ENCODE results near the gene SMAD3. TPM values are rescaled to one million over a fixed set of nuclear protein-coding genes. Genes with fewer than 3 reads are reported as not detected.
"Not testable (repeated sequence)": the region's sequence is repeated elsewhere in the genome, so short reads cannot be mapped to it uniquely, and the experiment has no call there.

SMAD3 gene
- total and polyA plus RNA-seq, 2 of the 8 experiments (the other 6 are each of a cell fraction or from before 2014, with no cell fraction given), result 10.1 to 12.4 TPM

- no peak for TF ChIP-seq ATF2 (IDR thresholded peaks at IDR 0.05; ENCODE audit: low read length)
- no peak for TF ChIP-seq TBP (IDR thresholded peaks at IDR 0.05; ENCODE audit: low read depth, low read length)
- TF ChIP-seq ATF3 (IDR thresholded peaks at IDR 0.05; ENCODE audit: insufficient read depth, low read depth, low read length), result no peak
Measured at GRCh38 chr15:67121644-67122605, 56.5 kb downstream of the SMAD3 start (continued).

GRCh38 chr15:67122816-67123215 lies 57.4 kb downstream of the SMAD3 start:
- H3K9me3 ChIP-seq (ENCODE audit: insufficient read depth in 2 of 2, low read depth in 1 of 2, low read length in 1 of 2); H3K23ac ChIP-seq (ENCODE audit: insufficient read length); DNase-seq (ENCODE audit: low read depth in 1 of 2, low spot score in 2 of 2); H3K18ac ChIP-seq (ENCODE audit: extremely low read depth, low read length); H2BK120ac ChIP-seq (replicated peaks; ENCODE audit: low read depth, low read length); H2BK5ac ChIP-seq (ENCODE audit: low read depth, low read length); H2BK15ac ChIP-seq (ENCODE audit: low read length); H4K91ac ChIP-seq (replicated peaks; ENCODE audit: insufficient read length, low read length); H3K14ac ChIP-seq (ENCODE audit: insufficient read length); POLR2A ChIA-PET (ENCODE audit: partially characterized antibody); H2AFZ ChIP-seq (ENCODE audit: low read length); H3K4me3 ChIP-seq (ENCODE audit: extremely low read depth in 1 of 4, insufficient read depth in 2 of 4, low read depth in 3 of 4, low read length in 4 of 4); H3K56ac ChIP-seq (replicated peaks; ENCODE audit: insufficient read length, low read depth, low read length); H2BK20ac ChIP-seq (ENCODE audit: low read length); FAIRE-seq; H4K20me1 ChIP-seq (replicated peaks in 1 of 2; ENCODE audit: control insufficient read depth in 1 of 2, insufficient read depth in 2 of 2, low read length in 2 of 2); H4K5ac ChIP-seq (ENCODE audit: insufficient read length, low read depth, low read length); H3K79me1 ChIP-seq (ENCODE audit: low read depth, low read length); H3K4me2 ChIP-seq (ENCODE audit: insufficient read depth in 1 of 2, low read depth in 2 of 2, low read length in 2 of 2); H2BK12ac ChIP-seq (ENCODE audit: low read depth, low read length); H3K27ac ChIP-seq (ENCODE audit: low read depth, low read length); H3K4me1 ChIP-seq (replicated peaks in 1 of 4; ENCODE audit: control insufficient read depth in 3 of 4, insufficient read depth in 4 of 4, low read length in 3 of 4); H4K8ac ChIP-seq (ENCODE audit: extremely low read depth, insufficient read depth, low read length); H3K79me2 ChIP-seq (ENCODE audit: control insufficient read depth in 1 of 2, insufficient read depth in 2 of 2, low read length in 2 of 2); H3K4ac ChIP-seq (replicated peaks; ENCODE audit: insufficient read length, low read depth, low read length); H2AK5ac ChIP-seq (ENCODE audit: low read depth, low read length); H3K9ac ChIP-seq (replicated peaks in 1 of 4; ENCODE audit: extremely low read depth in 1 of 4, low read depth in 3 of 4, low read length in 3 of 4); H3K23me2 ChIP-seq (ENCODE audit: low read depth, low read length); H3K27me3 ChIP-seq (replicated peaks in 1 of 4; ENCODE audit: control insufficient read depth in 3 of 4, extremely low read depth in 1 of 4, insufficient read depth in 3 of 4, low read length in 3 of 4); H3K36me3 ChIP-seq (ENCODE audit: control insufficient read depth in 2 of 4, insufficient read depth in 4 of 4, low read length in 3 of 4): not testable (repeated sequence)
- 76% methylated on average over 5 of the region's 5 CpGs; no CpG with 5 or more reads in 1 of the 2 experiments for WGBS, 2 experiments (ENCODE audit: extremely low coverage in 1 of 2, insufficient coverage in 1 of 2, insufficient read length in 1 of 2, insufficient replicate concordance in 2 of 2, low coverage in 1 of 2, low lambda C conversion rate in 2 of 2, missing lambda C conversion rate in 1 of 2)
- CTCF ChIA-PET (ENCODE audit: partially characterized antibody), result interaction anchor here (1.2 to 2.5 kb wide), 3 partner anchors 12 to 174 kb away, joined by 3 to 12 read pairs (median 3); no protein-coding TSS in a partner anchor

Data from H1 (cell line).